Body of pancreas (tissue), 4 donors: ENCODE measurements around the gene IFNE. TPM values are rescaled to one million over a fixed set of nuclear protein-coding genes. Genes with fewer than 3 reads are reported as not detected.
"Not testable (repeated sequence)": the region's sequence is repeated elsewhere in the genome, so short reads cannot be mapped to it uniquely, and the experiment has no call there.

ENCODE experiments used
- ATAC-seq: fragments of 150-250 bp; one replicate; pipeline ENCODE4 v1.9.1; 2016
- DNase-seq, 4 donors: peaks; one replicate each; pipeline ENCODE4 v3.0.0-alpha.2; 2019
- H3K27ac ChIP-seq, 4 donors: fragments of 200-600 bp; sonication (generic); 1 replicate in 3 of 4; 2 replicates in 1 of 4; pipeline versions ENCODE4 v1.5.1 to v1.6.1; 2016 to 2019; ENCODE audit warnings: mild to moderate bottlenecking in 1 of 4, mixed read lengths in 1 of 4, moderate library complexity in 1 of 4
- H3K27me3 ChIP-seq, 2 donors: fragments of 200-600 bp; sonication (generic); one replicate each; pipeline ENCODE4 v1.6.0; 2016; ENCODE audit warnings: mild to moderate bottlenecking in 1 of 2
- H3K36me3 ChIP-seq, 2 donors: fragments of 200-600 bp; sonication (generic); replicated peaks in 1 of 2; 2 replicates each; pipeline ENCODE4 v1.5.1; 2016; ENCODE audit warnings: low read depth in 2 of 2; ENCODE audit not compliant: insufficient read depth in 1 of 2
- H3K4me1 ChIP-seq: fragments of 200-600 bp; sonication (generic); one replicate; pipeline ENCODE4 v1.6.0; 2016
- H3K4me3 ChIP-seq, 2 donors: fragments of 200-600 bp; sonication (generic); 1 replicate in 1 of 2; 2 replicates in 1 of 2; pipeline ENCODE4 v1.5.1; 2016 to 2019
- H3K9me3 ChIP-seq, 3 donors: fragments of 200-600 bp; sonication (generic); 1 replicate in 2 of 3; 2 replicates in 1 of 3; pipeline ENCODE4 v1.5.1; 2016
- POLR2A ChIP-seq, 3 donors: fragments of 450-650 bp; IDR thresholded peaks; one replicate each; pipeline ENCODE4 v1.6.1; 2016; ENCODE audit warnings: antibody characterized with exemption in 3 of 3, mild to moderate bottlenecking in 2 of 3
- WGBS, 2 donors: methylation state at CpG; one replicate each; pipeline ENCODE4 v1.1.5; 2017; 5-methylcytosine and 5-hydroxymethylcytosine counted together
- intact Hi-C: fragments of 100-400 bp; cut with DNase I; formaldehyde crosslinking; loops from one replicate; pipeline ENCODE4 v1.15.1; 2023
- total RNA-seq, 2 donors: library from RNA; depleted of rRNA; stranded (reverse); fragments of >200 nt; gene quantifications; one replicate each; pipeline ENCODE4 v1.1.0, GENCODE V29; 2016
- TF ChIP-seq, protein P1 (sequence below), 7 experiments: fragments of 450-650 bp in 4 of 7; fragments of 200-600 bp in 3 of 7; sonication (generic) in 3 of 7; IDR thresholded peaks; one replicate each; pipeline ENCODE4 v1.5.1; 2016 to 2019; ENCODE audit warnings: antibody characterized with exemption in 7 of 7

The IFNE gene
- total RNA-seq, 2 donors from 2014 or later: 0.26 TPM; not detected in 1

DNA sequence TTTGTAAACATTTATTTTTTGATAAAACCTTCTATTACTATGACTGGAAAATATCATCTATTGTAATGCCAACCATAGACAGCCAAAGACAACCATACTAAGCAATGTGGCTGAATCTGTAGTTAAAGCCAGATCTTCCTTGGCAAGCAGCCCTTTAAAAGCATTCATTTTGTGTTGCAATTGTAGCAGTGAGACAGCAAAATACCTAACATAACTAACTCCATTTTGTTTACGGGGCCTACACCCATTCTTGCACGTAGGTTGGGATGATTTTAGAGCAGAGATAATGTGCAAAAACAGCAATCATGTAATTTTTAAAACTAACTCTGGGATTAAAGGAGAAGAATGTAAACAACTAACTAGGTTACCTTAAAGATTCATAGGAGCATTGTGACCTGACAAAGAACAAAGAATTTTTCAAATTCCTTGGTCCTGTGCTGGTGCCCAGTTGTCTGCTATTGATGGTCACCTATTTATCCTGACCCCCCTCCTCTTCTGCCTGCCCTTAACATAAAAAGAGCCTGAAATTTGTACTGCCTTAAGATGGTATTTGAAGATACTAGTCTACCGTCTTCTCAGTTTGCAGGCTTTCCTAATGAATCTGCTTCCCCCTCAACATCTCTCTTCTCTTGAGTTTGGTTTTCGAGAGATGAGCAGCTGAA lies 31.2 kb downstream of the IFNE start:
- no peaks in the 10 kb centered on the region for H3K27me3 ChIP-seq
- H3K27ac ChIP-seq: no peak overlapping the region
- no peak for DNase-seq
- intact Hi-C loops: no loop called here
- H3K36me3 ChIP-seq: no peaks in the 10 kb centered on the region
- 78% methylated on average over 4 of the region's 4 CpGs for WGBS, 2 donors
- ATAC-seq: no peak
- no peaks in the 10 kb centered on the region for H3K4me1 ChIP-seq
- no peaks in the 10 kb centered on the region for H3K9me3 ChIP-seq
- no peak overlapping the region for H3K4me3 ChIP-seq
- TF ChIP-seq POLR2A (IDR thresholded peaks at IDR 0.05): no peak

DNA sequence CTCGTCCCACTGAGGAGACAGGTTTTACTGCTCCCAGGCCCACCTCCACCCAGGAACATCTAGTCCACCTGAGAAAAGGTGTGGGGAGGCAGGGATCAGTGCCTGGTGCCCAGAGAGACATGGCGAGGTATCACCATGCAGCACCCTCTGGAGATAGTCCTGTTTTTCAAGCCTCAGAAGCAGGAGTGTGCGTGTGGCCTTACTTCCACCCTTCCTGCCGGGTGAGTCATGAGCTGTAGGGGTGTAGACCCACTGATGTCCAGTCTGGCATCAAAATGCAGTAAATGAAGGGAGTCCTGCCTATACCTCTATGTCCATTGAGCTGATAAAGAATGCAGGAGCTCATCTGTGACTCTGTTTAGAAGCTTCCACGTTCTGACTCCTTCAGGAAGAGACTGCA lies 32.8 kb downstream of the IFNE start:
- H3K36me3 ChIP-seq, H3K4me3 ChIP-seq, H3K27me3 ChIP-seq, intact Hi-C loops, DNase-seq, H3K4me1 ChIP-seq, H3K9me3 ChIP-seq, ATAC-seq, H3K27ac ChIP-seq: not testable (repeated sequence)
- 74 to 87% methylated on average over 5 of the region's 5 CpGs for WGBS, 2 donors

DNA sequence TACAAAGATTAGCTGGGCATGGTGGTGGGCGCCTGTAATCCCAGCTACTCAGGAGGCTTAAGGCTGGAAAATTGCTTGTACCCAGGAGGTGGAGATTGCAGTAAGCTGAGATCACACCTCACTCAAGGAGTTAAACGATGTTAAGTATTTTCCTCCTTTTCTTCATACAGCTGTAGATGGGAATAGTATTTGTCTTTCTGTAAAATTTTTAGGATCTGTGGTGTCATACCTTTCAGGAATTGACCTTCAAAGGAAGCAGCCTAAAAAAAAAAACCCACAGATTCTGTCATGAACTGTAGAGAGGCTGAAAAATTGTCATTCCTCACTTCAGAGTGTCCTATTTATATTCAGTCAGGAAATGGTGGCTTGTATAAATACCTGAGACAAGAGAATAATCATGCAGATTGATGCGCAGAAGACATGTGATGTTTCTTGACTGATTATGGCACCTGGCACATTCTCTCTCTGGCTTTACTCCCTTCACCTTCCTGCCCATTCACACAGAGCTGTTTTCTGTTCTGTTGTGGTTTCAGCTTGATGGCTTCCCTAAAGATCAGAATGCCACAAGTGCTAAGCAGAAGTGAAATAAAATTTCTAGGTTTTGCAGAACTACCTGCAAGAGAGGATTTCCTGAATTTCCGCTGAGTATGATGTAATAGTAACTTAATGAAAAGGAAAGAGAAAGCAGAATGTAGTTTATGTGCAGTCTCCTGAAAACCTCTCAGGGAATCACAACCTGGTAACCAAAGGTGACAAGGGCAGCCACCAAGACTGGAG lies 38.1 kb downstream of the IFNE start:
- Histone ChIP-seq H3K4me3 (no peak overlapping the region), H3K4me1 (no peaks in the 10 kb centered on the region), H3K36me3 (no peaks in the 10 kb centered on the region), H3K9me3 (no peaks in the 10 kb centered on the region), H3K27me3 (no peaks in the 10 kb centered on the region), H3K27ac (no peak overlapping the region)
- 79 to 86% methylated on average over 4 of the region's 4 CpGs for WGBS, 2 donors
- ATAC-seq (no peak), DNase-seq (no peak)
- TF ChIP-seq POLR2A (IDR thresholded peaks at IDR 0.05): no peak
- TF ChIP-seq, protein P1, sequence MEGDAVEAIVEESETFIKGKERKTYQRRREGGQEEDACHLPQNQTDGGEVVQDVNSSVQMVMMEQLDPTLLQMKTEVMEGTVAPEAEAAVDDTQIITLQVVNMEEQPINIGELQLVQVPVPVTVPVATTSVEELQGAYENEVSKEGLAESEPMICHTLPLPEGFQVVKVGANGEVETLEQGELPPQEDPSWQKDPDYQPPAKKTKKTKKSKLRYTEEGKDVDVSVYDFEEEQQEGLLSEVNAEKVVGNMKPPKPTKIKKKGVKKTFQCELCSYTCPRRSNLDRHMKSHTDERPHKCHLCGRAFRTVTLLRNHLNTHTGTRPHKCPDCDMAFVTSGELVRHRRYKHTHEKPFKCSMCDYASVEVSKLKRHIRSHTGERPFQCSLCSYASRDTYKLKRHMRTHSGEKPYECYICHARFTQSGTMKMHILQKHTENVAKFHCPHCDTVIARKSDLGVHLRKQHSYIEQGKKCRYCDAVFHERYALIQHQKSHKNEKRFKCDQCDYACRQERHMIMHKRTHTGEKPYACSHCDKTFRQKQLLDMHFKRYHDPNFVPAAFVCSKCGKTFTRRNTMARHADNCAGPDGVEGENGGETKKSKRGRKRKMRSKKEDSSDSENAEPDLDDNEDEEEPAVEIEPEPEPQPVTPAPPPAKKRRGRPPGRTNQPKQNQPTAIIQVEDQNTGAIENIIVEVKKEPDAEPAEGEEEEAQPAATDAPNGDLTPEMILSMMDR (IDR thresholded peaks at IDR 0.05): no peak
- intact Hi-C loops: no loop called here

DNA sequence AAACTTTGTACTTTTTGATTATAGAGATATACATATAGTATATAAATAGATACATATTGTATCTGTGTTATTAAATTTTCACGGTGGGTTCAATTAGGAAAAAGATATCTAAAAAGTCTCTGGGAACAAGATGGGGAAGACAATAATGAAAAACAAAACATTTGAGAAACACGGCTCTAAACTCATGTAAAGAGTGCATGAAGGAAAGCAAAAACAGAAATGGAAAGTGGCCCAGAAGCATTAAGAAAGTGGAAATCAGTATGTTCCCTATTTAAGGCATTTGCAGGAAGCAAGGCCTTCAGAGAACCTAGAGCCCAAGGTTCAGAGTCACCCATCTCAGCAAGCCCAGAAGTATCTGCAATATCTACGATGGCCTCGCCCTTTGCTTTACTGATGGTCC lies 42.0 kb downstream of the IFNE start, which contains the start of gene IFNA1:
Gene IFNA1 (plus strand): TSS at position 301 of the 400 bp plus-strand sequence. CDS start 69 bp downstream, at position 370.
- Histone ChIP-seq H3K36me3 (no peaks in the 10 kb centered on the region), H3K9me3 (no peaks in the 10 kb centered on the region), H3K27ac (no peak within 1 kb of the TSS), H3K4me3 (no peak within 1 kb of the TSS), H3K27me3 (no peaks in the 10 kb centered on the region), H3K4me1 (no peaks in the 10 kb centered on the region)
- ATAC-seq (no peak), DNase-seq (no peak)
- 80 to 83% methylated on average over 4 of the region's 4 CpGs for WGBS, 2 donors
- intact Hi-C loops: no loop called here
- TF ChIP-seq, protein P1 (IDR thresholded peaks at IDR 0.05): no peak
- no peak for TF ChIP-seq POLR2A (IDR thresholded peaks at IDR 0.05)

DNA sequence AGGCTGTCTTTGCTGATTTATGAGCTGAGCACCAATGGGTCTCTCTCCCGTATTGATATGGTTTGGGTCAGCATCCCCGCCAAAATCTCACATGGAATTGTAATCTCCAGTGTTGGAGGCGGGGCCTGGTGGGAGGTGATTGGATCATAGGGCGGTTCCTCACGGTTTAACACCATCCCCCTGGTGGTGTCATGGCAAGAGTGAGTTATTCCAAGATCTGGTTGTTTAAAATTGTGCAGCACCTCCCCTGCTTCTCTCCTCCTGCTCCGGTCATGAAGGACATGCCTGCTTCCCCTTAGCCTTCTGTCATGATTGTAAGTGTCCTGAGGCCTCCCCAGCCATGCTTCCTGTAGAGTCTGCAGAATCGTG lies 47.1 kb downstream of the IFNE start:
- H3K36me3 ChIP-seq, H3K27me3 ChIP-seq, intact Hi-C loops, H3K4me3 ChIP-seq, DNase-seq, H3K9me3 ChIP-seq, H3K27ac ChIP-seq, H3K4me1 ChIP-seq, ATAC-seq: not testable (repeated sequence)
- 49 to 53% methylated on average over 7 of the region's 7 CpGs for WGBS, 2 donors

DNA sequence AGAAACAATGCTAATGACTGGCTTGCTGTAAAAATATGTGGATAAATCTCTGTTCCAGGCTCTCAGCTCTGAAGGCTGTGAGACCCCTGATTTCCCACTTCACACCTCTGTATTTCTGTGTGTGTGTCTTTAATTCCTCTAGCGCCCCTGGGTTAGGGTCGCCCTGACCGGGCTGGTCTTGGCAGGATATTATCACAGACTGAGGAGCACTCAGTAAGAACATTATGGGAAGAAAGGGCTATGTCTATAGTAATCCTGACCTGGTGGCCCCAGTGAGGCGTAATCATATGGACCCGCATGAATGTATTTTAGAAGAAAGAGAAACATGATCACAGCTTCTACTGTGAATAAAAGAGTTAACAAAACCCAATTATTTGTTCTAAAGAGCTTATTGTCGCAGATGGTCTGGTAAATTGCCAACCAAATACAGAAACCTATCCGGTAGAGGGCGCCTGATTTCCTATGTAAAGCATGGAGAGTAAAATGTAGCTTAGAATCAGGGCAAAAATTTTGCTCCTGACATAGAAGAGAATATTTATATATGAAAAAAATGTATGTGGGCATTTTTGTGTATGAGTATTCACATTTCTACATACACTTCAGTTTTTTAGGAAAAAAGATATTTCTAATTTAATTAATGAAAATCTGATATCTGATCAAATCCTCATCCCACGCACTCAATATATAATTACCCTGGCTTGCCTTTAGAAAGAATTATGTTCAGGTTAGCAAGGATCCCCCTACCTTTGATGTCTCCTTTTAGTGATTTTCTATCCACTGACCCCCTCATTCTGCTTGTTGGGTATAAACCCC lies 47.7 kb downstream of the IFNE start:
- Histone ChIP-seq H3K4me3 (no peak overlapping the region), H3K9me3 (no peaks in the 10 kb centered on the region), H3K36me3 (no peaks in the 10 kb centered on the region), H3K27me3 (no peaks in the 10 kb centered on the region), H3K27ac (no peak overlapping the region), H3K4me1 (no peaks in the 10 kb centered on the region)
- intact Hi-C loops: no loop called here
- ATAC-seq: peak; percentile 53
- 39 to 42% methylated on average over 9 of the region's 9 CpGs for WGBS, 2 donors
- DNase-seq: peak; percentile 49 to 70 (median 59)
- no peak for TF ChIP-seq POLR2A (IDR thresholded peaks at IDR 0.05)
- TF ChIP-seq, protein P1 (IDR thresholded peaks at IDR 0.05): peak in 6 of 7 experiments; percentile 36 to 57 (median 47)
